NCI-H345 (cell line): Measurements from ENCODE around the gene TOGARAM2.
A peak's percentile ranks its signal among the peaks of the same experiment; 100 is the strongest.

ENCODE experiments used
- DNase-seq: peaks from one replicate; lab custom pipeline; 2025; lab: John Stamatoyannopoulos, UW

TOGARAM2 gene

GRCh38 chr2:29021886-29022285 is 40.8 kb downstream of the TOGARAM2 start:
- DNase-seq: no peak

DNA sequence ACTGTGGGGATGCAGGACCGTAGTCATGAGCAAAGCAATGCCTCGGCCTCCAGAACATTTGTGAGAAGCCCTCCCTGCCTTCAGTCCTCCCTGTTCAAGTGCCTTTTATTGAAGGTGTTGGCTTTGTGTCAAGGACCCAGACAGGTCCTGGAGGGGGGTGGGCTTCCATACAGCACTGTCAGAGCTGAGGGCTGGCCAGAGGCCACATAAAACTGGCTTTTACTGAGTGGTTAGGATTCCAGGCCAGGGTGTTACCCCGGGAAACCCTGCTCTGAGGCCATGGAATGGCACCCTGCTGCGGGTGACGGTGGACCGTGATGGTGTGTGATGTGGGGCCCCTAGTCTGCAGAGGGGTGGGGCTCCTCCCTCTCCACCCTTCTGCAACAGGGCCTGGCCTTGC is 41.6 kb downstream of the TOGARAM2 start:
- DNase-seq: no peak

GRCh38 chr2:29023188-29023587 is 42.1 kb downstream of the TOGARAM2 start:
- DNase-seq: no peak

DNA sequence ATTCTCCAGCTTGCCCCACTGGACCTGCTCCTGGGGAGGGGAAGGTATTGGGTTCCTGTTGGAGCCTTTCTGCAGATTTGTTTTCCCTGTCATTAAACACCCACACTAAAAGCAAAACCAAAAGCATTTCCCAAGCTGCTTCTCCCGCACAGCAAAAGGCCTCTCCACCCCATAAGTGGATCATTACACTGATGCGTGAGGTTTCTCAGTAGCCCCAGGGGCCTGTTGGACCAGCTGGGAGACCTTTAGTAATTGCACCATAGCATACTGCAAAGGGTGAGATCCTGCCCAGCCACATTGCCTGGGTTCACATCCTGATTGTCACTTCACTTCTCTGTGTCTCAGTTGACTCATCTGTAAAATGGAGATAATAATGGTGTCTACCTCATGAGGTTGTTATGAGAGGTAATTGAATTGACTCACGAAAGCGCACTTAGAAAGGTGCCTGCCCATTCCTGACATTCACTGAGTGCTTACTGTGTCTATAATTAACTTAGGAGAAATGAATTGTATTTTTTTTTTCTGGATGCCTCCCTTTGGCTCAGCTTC is 43.9 kb downstream of the TOGARAM2 start:
- DNase-seq: peak; percentile 14

- peak; percentile 32 for DNase-seq
Measured at GRCh38 chr2:29025711-29026110, 44.6 kb downstream of the TOGARAM2 start.

DNA sequence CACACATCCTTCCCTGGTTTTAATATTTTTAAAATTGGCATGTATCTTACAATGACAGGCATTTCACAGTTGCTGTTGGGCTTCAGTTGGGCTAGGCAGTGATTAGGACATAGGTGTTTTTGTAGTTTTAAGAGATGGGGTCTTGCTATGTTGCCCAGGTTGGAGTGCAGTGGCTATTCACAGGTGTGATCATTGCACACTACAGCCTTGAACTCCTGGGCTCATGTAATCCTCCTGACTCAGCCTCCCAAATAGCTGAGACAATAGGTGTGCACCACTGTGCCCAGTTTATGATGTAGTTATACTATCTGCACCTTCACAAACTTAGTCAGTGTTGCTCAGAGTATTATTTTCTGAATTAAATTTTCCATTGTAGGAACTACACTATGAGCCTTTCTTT is 49.9 kb downstream of the TOGARAM2 start:
- no peak for DNase-seq

GRCh38 chr2:29032189-29032588 is 51.1 kb downstream of the TOGARAM2 start:
- DNase-seq: no peak

DNA sequence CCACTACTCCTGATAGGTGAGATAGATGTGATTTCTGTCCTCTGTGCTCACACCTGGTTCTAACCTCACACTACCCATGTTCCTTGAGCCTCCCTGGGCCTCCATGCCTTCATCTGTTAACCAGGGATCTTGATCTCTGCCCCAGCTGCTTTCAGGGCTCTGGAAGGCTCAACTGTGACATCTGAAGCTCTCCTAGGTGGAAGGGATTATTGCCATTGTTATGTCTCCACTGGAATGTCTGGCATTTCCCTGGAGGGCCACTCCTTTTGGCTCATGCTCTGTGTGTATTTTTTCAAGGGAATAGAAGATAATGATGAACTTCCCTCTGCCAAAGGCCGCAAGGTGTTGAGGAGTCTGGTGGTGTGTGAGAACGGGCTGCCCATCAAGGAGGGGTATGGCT is 52.1 kb downstream of the TOGARAM2 start:
- no peak for DNase-seq

GRCh38 chr2:29033656-29034055 is 52.6 kb downstream of the TOGARAM2 start:
- no peak for DNase-seq

DNA sequence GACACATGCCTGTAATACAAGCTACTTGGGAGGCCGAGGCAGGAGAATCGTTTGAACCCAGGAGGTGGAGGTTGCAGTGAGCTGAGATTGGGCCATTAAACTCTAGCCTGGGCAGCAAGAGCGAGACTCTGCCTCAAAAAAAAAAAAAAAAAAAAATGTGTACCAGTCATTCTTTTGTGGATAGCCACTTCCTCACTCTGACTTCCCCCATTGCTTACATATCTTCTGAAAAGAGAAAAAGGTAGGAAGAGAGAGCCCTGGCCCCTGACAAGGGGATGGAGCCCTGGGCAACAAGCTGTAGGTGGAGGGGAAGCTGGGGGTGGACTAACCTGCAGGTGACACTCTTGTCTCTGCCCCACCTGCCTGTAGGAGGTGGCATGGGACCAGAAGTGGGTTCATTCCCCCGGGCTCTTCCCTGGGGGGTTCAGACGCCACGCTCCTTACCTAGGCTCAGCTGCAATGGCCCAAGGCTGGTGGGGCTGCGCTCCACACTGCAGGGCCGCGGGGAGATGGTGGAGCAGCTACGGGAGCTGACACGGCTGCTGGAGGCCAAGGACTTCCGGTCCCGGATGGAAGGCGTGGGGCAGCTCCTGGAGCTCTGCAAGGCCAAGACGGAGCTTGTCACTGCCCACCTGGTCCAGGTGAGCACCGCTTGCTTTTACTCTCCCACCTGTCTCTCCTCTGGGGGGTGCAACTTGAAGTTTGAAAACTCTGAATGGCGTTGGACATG is 54.1 kb downstream of the TOGARAM2 start:
- DNase-seq: no peak

DNA sequence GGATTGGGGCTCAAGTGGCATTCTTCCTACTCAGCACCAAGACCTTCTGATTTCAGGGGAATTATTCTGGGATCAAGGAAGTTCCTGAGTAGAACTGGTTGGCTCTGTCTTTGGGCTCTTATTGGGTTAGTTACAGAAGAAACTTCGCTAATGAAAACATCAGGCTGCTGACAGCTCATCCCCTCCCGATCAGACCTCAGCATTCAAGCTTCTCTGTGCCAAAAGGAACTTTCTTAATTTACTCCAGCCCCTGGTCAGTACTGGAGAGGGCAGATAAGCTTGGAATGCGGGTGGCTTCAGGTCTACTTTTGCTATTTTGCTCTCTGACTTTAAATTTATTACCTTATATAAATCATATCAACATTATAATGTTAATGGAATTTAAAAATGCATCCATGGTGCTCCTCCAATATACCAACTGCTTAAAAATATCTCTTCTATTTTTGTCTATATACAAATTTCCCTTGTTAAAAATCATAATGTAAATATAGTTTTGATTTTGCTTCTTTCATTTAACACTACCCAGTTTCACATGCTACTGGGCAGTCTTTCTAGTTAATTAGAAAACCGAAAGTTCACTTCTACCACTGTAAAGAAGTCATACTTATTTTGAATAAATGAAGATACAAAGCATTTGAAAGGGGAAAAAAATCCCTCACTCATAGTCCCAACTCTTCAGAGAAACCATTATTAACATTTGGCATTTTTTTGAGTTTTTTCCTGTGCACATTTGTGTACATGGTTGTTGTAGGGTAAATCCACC is 58.8 kb downstream of the TOGARAM2 start:
- DNase-seq: no peak

GRCh38 chr2:29040552-29040951 is 59.5 kb downstream of the TOGARAM2 start:
- no peak for DNase-seq

DNA sequence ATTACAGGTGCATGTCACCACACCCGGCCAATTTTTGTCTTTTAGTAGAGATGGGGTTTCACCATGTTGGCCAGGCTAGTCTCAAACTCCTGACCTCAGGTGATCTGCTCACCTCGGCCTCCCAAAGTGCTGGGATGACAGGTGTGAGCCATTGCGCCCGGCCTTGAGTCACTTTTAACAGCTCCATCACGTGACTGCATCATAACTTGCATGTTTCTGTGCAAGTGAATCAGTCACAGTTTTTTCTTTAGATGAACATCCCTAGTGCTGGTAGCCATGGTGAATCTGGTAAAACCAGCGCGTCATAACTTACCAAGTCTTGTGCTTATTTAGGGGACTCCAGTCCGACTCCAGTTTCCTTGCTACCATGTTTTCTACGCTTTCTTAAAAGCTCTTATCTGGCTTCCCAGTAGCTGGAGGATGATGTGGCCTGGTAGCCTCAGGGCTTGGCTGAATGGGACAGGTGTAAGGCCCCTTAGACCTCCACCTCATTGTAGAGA is 60.1 kb downstream of the TOGARAM2 start:
- no peak for DNase-seq

DNA sequence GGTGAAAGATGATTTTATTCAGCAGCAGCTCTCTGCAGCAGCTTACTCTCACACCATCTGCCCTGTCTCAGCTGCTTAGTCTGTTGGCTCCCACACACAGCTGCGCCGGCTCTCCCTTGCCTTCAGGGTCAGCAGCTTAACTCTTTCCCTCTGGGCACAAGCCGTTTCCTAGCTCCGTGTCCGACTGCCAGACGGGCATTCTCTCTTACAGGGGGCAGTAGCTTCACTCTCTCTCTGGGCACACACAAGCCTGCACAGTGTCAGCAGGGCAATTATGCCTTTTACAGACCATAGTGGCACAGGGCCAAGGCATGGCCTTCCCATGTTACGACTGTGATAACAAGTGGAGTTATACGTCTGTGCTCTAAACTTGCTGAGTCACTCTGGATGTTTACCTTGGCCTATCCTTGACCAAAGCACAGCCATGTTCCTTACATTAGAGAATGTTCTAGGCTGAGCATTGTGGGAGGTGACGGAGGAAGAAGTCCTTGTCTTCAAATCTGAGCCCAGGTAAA is 61.5 kb downstream of the TOGARAM2 start:
- peak; percentile 22 for DNase-seq

GRCh38 chr2:29044459-29044858 is 63.4 kb downstream of the TOGARAM2 start:
- no peak for DNase-seq

GRCh38 chr2:29046321-29046720 is 65.2 kb downstream of the TOGARAM2 start:
- DNase-seq: no peak

GRCh38 chr2:29047083-29047845 is 66.2 kb downstream of the TOGARAM2 start:
- no peak for DNase-seq

DNA sequence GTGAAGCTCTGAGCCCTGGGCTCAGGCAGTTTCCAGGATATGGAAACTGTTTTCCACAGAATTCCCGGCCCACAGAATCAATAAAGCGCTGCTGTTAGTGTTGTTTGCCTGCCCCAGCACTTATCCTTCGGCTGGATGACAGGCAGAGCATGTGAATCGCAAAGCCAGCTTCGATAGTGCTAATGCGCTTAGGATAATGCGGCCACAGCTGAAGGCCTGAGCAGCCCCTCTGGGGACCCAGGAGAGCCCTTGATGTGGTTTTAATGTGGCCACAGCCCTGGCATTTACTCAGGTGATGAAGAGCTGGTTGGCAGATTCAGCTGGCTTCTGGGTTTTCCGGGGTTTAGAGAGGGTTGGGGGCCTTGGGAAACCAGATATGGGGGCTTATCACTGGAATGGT is 69.5 kb downstream of the TOGARAM2 start:
- DNase-seq: no peak

GRCh38 chr2:29051730-29052129 is 70.6 kb downstream of the TOGARAM2 start:
- no peak for DNase-seq

DNA sequence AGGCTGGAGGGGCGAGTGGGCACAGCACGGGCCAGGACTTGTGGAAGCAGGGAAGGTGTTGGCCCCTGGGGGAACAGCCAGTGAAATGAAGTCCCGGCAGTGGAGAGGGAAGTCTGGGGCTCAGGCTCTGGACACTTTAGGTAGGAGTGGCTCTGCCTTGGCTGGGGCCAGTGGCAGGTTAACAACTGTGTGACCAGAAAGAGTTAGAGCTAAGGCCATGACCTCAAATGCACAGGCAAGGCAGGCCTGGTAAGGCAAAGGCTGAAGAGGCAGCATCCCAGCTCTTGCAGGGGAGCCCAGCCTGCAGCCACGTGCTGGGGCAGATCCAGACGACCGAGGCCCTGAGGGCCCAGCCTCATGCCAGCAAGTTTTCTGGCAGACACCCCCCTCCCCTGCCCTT is 71.7 kb downstream of the TOGARAM2 start:
- DNase-seq: no peak

DNA sequence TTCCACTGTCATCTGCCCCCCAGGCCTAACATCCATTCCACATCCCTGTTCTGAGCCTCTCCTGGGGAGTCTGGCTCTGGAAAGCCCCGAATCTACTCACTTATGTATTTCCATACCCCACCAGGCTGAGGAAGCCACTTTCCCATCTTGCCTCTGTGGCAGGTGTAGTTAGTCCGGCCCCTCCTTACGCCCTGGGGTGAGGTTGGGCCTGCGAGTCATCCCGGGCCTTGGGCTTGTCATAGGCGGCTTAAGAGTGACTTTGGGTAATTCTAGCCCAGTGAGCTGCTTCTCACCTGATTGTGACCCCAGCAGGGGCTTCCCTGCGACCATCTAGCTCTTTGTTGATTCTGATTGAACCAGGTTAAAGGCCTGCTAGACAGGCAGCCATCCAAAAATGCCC is 72.1 kb downstream of the TOGARAM2 start:
- DNase-seq: no peak
